Mucosa of descending colon (tissue), 3 donors: ENCODE results near the gene THSD7A. TPM values are rescaled to one million over a fixed set of nuclear protein-coding genes. Genes with fewer than 3 reads are reported as not detected.
A peak's percentile ranks its signal among the peaks of the same experiment; 100 is the strongest.

Source experiments
- ATAC-seq: fragments of 200-7000 bp; cut with Tn5 transposase; one replicate; pipeline ENCODE4 v1.9.1; 2020; ENCODE audit warnings: mild to moderate bottlenecking, moderate library complexity
- DNase-seq, 3 donors: peaks; one replicate each; pipeline ENCODE4 v3.0.0-alpha.2; 2020
- H3K36me3 ChIP-seq: fragments of 200-600 bp; one replicate; pipeline ENCODE4 v1.8.0; 2021; ENCODE audit warnings: low read depth, mild to moderate bottlenecking
- H3K4me1 ChIP-seq: fragments of 200-600 bp; one replicate; pipeline ENCODE4 v1.8.0; 2021; ENCODE audit warnings: low read depth, mild to moderate bottlenecking
- H3K4me3 ChIP-seq: fragments of 200-600 bp; one replicate; pipeline ENCODE4 v1.8.0; 2021; ENCODE audit warnings: mild to moderate bottlenecking
- H3K9me3 ChIP-seq: fragments of 200-600 bp; one replicate; pipeline ENCODE4 v1.8.0; 2021; ENCODE audit warnings: mild to moderate bottlenecking
- CTCF ChIP-seq: fragments of 200-600 bp; IDR thresholded peaks from one replicate; pipeline ENCODE4 v1.8.0; 2022; ENCODE audit warnings: antibody characterized with exemption, mild to moderate bottlenecking
- intact Hi-C, 2 donors: fragments of 100-400 bp; cut with DNase I in 1 of 2; cut with micrococcal nuclease in 1 of 2; formaldehyde crosslinking; loops; one replicate each; pipeline versions ENCODE4 v1.11.0 to v1.11.1; 2022; cut with DNase I, micrococcal nuclease
- total RNA-seq, 3 donors: library from RNA; stranded (reverse); fragmentation: NEBNext Ultra II Directional in 2 of 3; extraction: Animal tissue kit (Norgen Biotek cat#: 25700) in 2 of 3; gene quantifications; one replicate each; pipeline versions ENCODE4 v1.2.1 to v1.2.4, GENCODE V29; 2021 to 2023
- donor health status: DM: no; HTN: no; CAD: no; lungs with moderate emphysema.
- donor health status: DM: no; HTN: no; CAD: no.
- donor health status: DM: no; HTN: yes; CAD: no.

The THSD7A gene
- total RNA-seq, 3 donors from 2014 or later = 1.0 to 5.4 (median 3.4) TPM

GRCh38 chr7:11593322-11593721, 238.7 kb downstream of the THSD7A start:
- intact Hi-C loops = no loop called here
- Histone ChIP-seq H3K9me3 (no peaks in the 10 kb centered on the region), H3K36me3 (no peaks in the 10 kb centered on the region), H3K4me3 (no peak overlapping the region), H3K4me1 (no peaks in the 10 kb centered on the region)
- no peak for TF ChIP-seq CTCF
- ATAC-seq = peak; percentile 63
- DNase-seq = no peak

- TF ChIP-seq CTCF = no peak
- Histone ChIP-seq H3K4me3 (no peak overlapping the region), H3K36me3 (no peaks in the 10 kb centered on the region), H3K9me3 (no peaks in the 10 kb centered on the region), H3K4me1 (no peaks in the 10 kb centered on the region)
- DNase-seq = no peak
- peak; percentile 60 for ATAC-seq
- intact Hi-C loops = no loop called here
These were observed 239.3 kb downstream of the THSD7A start for GRCh38 chr7:11592699-11593098.

- ATAC-seq (no peak), DNase-seq (no peak)
- Histone ChIP-seq H3K36me3 (no peaks in the 10 kb centered on the region), H3K9me3 (no peaks in the 10 kb centered on the region), H3K4me3 (no peak overlapping the region), H3K4me1 (no peaks in the 10 kb centered on the region)
- intact Hi-C loops = no loop called here
- TF ChIP-seq CTCF = no peak
These were observed 240.1 kb downstream of the THSD7A start for GRCh38 chr7:11591943-11592342.

- DNase-seq (no peak), ATAC-seq (no peak)
- intact Hi-C loops = no loop called here
- no peaks in the 10 kb centered on the region for H3K4me1 ChIP-seq
- H3K9me3 ChIP-seq = no peaks in the 10 kb centered on the region
- TF ChIP-seq CTCF = no peak
- H3K36me3 ChIP-seq = no peaks in the 10 kb centered on the region
- H3K4me3 ChIP-seq = no peak overlapping the region
These were observed 240.9 kb downstream of the THSD7A start for GRCh38 chr7:11591055-11591633.

- Histone ChIP-seq H3K4me3 (no peak overlapping the region), H3K9me3 (no peaks in the 10 kb centered on the region), H3K4me1 (no peaks in the 10 kb centered on the region), H3K36me3 (no peaks in the 10 kb centered on the region)
- no peak for DNase-seq
- no peak for TF ChIP-seq CTCF
- intact Hi-C loops = no loop called here
- peak; percentile 52 for ATAC-seq
These were observed 242.7 kb downstream of the THSD7A start for GRCh38 chr7:11589251-11589650.

- TF ChIP-seq CTCF = no peak
- Histone ChIP-seq H3K9me3 (no peaks in the 10 kb centered on the region), H3K36me3 (no peaks in the 10 kb centered on the region), H3K4me1 (no peaks in the 10 kb centered on the region), H3K4me3 (no peak overlapping the region)
- DNase-seq = no peak
- intact Hi-C loops = no loop called here
- no peak for ATAC-seq
These were observed 244.2 kb downstream of the THSD7A start for GRCh38 chr7:11587814-11588213.
